Tongue (tissue), 2 donors: Measurements from ENCODE around the gene CHN2. TPM values are rescaled to one million over a fixed set of nuclear protein-coding genes. Genes with fewer than 3 reads are reported as not detected.
"Not testable (repeated sequence)": the region's sequence is repeated elsewhere in the genome, so short reads cannot be mapped to it uniquely, and the experiment has no call there.

Source experiments
- DNase-seq: peaks from one replicate; pipeline ENCODE4 v3.0.0-alpha.2; 2015
- total RNA-seq: library from RNA; depleted of rRNA; stranded (reverse); fragments of >200 nt; gene quantifications from one replicate; pipeline ENCODE4 v1.2.3, GENCODE V29; 2014

Gene CHN2
- total RNA-seq, 1 donor from 2014 or later = 7.6 TPM

DNA sequence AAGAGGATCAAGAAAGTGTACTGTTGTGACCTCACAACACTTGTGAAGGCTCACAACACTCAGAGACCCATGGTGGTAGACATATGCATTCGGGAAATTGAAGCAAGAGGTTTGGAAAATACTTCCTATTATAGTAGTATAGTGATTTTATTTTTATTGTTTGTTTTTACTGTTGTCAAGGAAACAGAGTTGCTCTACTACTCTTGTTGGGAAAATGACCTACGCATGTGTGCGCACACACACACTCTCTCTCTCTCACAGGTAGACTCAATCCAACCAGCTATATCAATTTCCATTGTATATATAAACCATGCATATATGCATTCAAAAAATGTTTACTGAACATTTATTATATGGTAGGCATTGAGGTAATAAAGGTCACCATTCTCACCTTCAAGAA, 305.4 kb downstream of the CHN2 start:
- DNase-seq = no peak

DNA sequence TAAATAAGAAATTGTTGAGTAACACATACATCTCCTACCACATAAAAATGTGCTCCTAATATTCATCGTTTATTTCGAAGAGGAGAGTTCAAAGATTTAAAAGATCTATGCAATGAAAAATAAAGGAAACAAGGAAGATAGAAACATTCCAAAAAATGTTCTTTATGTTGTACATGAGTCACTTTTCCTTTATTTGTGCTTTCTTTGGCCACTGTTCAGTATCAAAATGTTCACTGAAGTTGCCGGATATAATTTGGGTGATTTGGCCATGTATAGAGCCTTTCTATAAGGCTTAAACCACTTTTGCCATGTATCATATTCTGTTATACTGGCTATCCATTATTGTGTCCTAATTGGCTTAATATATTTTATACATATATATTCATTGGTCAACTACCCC, 306.1 kb downstream of the CHN2 start:
- no peak for DNase-seq

DNA sequence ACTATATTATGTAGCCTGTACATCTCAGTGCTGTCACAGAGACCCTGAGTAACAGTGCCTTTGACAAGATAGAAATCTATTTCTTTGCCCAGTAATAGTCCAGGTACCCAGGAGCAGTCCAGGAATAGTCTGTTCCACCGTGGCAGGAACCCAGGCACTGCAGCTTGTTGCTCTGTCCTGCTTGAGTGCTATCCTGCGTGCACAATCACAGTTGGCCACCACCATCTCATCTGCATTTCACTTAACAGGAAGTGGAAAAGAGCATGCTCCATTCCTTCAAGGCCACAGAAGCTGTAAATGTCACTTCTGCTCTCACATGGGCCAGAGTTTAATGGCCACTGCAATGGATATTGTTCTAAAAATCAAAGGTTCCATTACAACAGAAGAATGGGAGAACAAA, 307.6 kb downstream of the CHN2 start:
- no peak for DNase-seq

DNA sequence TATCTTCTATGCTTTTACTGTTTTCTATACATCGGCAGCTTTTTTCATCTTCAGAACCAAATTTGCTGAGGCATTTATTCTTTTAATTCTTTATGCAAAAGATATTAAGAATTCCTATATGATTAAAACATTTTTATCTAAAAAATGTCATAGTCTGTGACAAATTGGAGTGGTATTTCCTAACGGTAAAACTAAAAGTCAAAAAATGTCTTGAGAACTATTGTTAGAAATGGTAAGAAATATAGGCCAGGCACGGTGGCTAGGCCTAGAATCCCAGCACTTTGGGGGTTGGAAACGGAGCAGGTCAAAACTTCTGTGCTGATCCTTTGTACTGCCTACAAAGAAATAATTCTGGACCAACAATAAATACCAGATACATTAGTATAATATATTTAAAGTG, 311.4 kb downstream of the CHN2 start:
- DNase-seq = no peak

DNA sequence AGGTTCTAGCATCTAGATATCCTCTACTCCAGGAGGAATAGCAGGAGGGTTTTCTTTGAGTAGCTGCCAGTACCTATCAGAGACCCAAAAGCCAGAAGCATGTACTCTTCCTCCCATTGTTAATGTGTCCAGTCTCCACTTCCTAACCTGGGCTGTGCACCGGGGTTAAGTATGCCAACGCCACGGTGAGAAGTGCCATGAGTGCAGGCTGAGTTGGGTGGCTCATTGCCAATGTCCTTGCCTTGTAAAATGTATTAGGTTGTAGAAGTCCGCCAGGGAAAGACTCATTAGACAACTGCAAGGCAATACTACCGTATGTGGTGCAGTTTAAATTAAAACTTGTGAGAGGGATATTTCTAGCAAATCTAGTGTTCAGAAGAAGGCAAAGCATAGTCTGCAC, 314.0 kb downstream of the CHN2 start:
- no peak for DNase-seq

DNA sequence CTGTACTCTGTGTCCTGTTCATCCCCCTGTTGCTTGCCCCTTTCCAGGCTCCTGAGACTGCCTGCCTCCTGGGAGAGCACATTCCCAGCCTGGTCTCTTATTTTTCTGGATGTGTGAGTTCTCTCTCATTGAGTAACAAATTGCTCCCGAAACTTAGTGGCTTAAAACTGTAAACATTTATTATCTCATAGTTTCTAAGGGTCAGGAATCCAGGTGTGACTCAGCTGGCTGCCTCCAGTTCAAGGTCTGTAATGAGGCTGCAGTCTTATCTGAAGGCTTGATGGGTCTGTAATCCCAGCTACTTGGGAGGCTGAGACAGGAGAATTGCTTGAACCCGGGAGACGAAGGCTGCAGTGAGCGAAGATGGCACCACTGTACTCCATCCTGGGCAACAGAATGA, 315.5 kb downstream of the CHN2 start:
- DNase-seq = no peak

DNA sequence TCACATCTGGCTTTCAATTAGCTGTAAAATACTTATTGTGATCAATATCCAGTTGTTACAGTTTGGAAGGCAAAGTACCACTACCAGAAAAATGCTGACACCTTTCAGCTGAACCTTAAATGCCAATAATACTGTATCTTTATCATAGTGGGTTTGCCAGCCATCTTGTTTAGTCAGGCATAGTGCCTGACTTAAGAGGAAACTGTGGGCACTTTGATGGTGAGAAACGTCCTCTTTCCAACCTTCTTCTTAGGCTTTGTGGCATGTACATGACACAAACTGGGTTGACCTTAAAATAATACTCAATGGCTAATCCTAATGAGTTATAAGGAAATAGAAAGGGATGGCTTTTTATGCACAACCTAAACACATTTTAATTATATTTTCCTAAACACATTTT, 316.8 kb downstream of the CHN2 start:
- no peak for DNase-seq

DNA sequence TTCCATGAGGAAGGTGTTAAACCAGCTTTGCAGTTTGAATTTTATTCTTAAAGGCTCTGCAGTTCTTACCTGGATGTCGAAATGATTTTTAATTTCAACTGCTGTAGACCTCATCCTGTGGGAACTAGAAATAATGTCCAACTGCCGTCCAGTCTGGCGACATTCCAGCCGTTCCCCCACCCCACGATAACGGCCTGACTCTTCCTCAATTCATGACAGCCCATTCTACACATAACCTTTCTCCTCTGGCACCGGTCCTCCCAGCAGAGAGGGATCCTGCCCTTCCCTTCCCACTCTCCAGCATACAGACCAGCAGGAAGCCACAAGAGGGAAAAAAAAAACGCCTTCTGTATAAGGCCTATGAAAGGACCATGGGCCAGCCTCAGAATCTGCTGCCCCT, 317.3 kb downstream of the CHN2 start:
- no peak for DNase-seq

DNA sequence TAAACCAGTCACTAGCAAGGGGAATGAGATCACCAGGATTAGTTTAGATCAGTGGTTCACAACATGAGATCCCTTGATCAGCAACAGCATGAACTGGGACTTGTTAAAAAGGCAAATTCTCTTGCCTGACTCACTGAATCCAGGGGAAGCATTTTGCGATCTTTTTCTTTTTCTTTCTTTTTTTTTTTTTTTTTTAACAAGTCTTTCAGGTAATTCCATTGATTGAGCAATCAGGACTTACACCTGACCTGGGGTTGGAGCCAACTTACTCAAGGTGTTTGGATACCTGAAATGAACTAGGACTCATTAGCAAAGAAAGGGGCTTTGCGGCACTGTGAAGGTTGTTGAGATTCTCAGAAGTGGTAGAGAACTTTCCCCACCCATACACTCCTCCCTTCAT, 321.9 kb downstream of the CHN2 start:
- DNase-seq = no peak

DNA sequence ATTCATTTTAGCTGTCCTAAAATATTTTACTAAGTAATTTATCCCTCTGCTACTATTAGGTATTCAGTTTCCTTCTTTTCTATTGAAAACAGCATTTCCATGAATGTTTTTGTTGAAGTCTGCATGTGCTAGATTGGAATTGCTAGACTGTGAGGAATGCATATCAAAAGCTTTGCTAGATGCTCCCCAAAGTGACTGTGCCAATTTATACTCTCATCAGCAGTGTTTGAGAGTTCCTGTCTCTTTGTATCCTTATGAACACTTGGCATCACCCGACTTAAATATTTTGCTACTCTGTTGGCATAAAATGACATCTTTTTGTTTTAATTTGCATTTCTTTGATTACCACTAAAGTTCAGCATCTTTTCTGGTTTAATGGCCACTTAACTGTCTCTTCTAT, 324.0 kb downstream of the CHN2 start:
- DNase-seq = no peak

DNA sequence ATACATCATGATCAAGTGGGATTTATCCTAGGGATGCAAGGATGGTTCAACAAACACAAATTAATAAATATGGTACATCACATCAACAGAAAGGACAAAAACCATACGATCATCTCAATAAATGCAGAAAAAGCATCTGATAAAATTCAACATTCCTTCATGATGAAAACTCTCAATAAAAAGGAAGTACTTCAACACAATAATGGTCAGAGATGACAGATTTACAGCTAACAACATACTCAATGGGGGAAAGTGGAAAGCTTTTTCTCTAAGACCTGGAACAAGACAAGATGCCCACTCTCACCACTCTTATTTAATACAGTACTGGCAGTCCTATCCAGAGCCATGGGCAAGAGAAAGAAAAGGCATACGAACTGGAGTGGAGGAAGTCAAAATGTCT, 329.2 kb downstream of the CHN2 start:
- no peak for DNase-seq

DNA sequence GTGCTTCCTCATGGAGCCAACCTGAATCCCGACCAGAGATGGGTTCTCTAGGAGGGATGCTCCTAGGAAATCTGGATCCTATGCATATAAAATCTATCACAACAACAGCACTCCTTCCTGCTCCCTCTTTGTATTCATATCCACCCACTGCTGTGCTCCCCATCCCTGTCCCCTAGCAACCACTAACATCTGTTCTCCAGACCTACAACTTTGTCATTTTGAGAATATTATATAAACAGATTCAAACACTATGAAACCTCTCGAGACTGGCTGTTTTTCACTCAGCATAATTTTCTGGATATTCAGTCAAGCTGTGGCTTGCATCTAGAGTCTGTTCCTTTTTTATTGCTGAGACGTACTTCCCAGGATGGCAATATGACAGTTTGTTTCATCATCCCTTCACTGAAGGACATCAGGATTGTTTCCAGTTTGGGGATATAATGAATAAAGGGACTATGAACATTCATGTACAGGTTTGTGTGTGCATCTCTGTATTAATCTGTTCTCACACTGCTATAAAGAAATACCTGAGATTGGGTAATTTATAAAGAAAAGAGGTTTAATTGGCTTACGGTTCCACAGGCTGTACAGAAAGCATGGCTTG, 333.0 kb downstream of the CHN2 start:
- no peak for DNase-seq

DNA sequence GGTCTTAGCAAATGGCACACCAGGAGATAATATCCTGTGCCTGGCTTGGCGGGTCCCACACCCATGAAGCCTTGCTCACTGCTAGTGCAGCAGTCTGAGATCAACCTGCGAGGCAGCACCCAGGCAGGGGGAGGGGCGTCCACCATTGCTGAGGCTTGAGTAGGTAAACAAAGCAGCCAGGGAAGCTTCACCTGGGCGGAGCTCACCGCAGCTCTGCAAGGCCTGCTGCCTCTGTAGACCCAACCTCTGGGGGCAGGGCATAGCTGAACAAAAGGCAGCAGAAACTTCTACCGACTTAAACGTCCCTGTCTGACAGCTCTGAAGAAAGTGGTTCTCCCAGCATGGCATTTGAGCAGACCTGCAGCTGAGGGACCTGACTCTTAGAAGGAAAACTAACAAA, 334.0 kb downstream of the CHN2 start:
- not testable (repeated sequence) for DNase-seq

Other genes starting within 250 kb of the CHN2 start
- gene TRIL, start 236.4 kb upstream of the CHN2 start, total RNA-seq = 23.9 TPM
- 11.7 TPM for gene CPVL, start 48.2 kb upstream of the CHN2 start, total RNA-seq